Measurements from ENCODE around the gene TGFB1I1.

DNA sequence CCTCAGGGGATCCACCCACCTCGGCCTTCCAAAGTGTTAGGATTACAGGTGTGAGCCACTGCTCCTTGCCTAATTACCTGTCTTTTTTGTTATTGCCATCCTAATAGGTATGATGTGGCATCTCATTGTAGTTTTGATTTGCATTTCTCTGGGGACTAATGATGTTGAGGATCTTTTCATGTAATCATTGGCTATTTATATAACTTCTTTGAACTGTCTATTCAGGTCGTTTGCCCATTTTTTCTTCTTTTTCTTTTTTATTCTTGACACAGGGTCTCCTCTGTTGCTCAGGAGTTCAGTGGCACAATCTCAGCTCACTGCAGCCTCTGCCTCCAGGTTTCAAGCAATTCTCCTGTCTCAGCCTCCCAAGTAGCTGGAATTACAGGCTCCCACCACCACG is 1.3 kb upstream of the TGFB1I1 start:
- TF ChIP-seq, protein P1, sequence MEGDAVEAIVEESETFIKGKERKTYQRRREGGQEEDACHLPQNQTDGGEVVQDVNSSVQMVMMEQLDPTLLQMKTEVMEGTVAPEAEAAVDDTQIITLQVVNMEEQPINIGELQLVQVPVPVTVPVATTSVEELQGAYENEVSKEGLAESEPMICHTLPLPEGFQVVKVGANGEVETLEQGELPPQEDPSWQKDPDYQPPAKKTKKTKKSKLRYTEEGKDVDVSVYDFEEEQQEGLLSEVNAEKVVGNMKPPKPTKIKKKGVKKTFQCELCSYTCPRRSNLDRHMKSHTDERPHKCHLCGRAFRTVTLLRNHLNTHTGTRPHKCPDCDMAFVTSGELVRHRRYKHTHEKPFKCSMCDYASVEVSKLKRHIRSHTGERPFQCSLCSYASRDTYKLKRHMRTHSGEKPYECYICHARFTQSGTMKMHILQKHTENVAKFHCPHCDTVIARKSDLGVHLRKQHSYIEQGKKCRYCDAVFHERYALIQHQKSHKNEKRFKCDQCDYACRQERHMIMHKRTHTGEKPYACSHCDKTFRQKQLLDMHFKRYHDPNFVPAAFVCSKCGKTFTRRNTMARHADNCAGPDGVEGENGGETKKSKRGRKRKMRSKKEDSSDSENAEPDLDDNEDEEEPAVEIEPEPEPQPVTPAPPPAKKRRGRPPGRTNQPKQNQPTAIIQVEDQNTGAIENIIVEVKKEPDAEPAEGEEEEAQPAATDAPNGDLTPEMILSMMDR (IDR thresholded peaks at IDR 0.05 in 2 of 3, conservative IDR thresholded peaks at IDR 0.05 in 1 of 3; ENCODE audit: borderline replicate concordance in 1 of 3, insufficient read depth in 1 of 3, low read depth in 2 of 3, low read length in 2 of 3) = no peak
- TF ChIP-seq ELF1 (IDR thresholded peaks at IDR 0.05; ENCODE audit: borderline replicate concordance, low read depth) = no peak
- no peak for TF ChIP-seq SIN3A (IDR thresholded peaks at IDR 0.05; ENCODE audit: low read depth)
- no peak for TF ChIP-seq POLR2A (IDR thresholded peaks at IDR 0.05; ENCODE audit: borderline replicate concordance, extremely low read depth, insufficient read depth, insufficient read length)
- no peak for TF ChIP-seq EZH2phosphoT487 (IDR thresholded peaks at IDR 0.05; ENCODE audit: borderline replicate concordance)
- no peak for TF ChIP-seq TCF7L2 (IDR thresholded peaks at IDR 0.05; ENCODE audit: borderline replicate concordance, extremely low read depth, insufficient read depth, insufficient read length)
- no peak for TF ChIP-seq YY1 (IDR thresholded peaks at IDR 0.05; ENCODE audit: extremely low read depth, insufficient replicate concordance, low read depth, low read length)
- TF ChIP-seq FOSL1 (IDR thresholded peaks at IDR 0.05; ENCODE audit: low read depth) = no peak
- no peak for TF ChIP-seq JUND (IDR thresholded peaks at IDR 0.05)
- no peak for TF ChIP-seq ZFX (IDR thresholded peaks at IDR 0.05)

All from HCT116 (cell line).